ENCODE results near the gene TSR3. TPM values are rescaled to one million over a fixed set of nuclear protein-coding genes. Genes with fewer than 3 reads are reported as not detected.

TSR3 gene
- total and polyA plus RNA-seq, 2 experiments from 2014 or later = 119 to 173 TPM

DNA sequence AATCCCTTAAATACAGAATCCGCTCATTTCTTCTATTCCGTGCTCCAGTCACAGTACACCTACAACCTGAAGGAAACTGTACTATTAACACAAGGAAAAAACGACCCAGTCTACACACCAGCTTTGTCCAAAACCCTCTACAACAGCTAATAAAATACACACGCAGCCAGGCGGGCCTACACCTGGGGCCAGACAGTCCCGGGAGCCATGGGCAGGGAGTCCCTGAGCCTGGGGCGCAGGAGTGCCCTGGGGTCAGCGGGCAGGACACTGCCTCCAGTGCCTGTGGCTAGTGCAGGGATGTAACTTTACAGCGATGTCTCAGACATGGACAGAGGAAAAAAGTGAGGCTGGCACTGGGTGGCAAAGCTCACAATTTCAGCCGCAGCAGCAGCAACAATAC is 28.5 kb upstream of the TSR3 start:
- Histone ChIP-seq H3K9me3 (ENCODE audit: low read depth) (no peaks in the 10 kb centered on the region), H3K4me1 (ENCODE audit: low read depth) (no peaks in the 10 kb centered on the region), H3K36me3 (no peaks in the 10 kb centered on the region), H3K4me3 (peak overlapping the region; percentile 44), H3K27ac (no peak overlapping the region), H3K27me3 (peaks cover 3% of the 10 kb centered on the region)
- DNase-seq (ENCODE audit: low read depth in 1 of 2, low spot score in 1 of 2) = no peak
- TF ChIP-seq, protein P1, sequence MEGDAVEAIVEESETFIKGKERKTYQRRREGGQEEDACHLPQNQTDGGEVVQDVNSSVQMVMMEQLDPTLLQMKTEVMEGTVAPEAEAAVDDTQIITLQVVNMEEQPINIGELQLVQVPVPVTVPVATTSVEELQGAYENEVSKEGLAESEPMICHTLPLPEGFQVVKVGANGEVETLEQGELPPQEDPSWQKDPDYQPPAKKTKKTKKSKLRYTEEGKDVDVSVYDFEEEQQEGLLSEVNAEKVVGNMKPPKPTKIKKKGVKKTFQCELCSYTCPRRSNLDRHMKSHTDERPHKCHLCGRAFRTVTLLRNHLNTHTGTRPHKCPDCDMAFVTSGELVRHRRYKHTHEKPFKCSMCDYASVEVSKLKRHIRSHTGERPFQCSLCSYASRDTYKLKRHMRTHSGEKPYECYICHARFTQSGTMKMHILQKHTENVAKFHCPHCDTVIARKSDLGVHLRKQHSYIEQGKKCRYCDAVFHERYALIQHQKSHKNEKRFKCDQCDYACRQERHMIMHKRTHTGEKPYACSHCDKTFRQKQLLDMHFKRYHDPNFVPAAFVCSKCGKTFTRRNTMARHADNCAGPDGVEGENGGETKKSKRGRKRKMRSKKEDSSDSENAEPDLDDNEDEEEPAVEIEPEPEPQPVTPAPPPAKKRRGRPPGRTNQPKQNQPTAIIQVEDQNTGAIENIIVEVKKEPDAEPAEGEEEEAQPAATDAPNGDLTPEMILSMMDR (IDR thresholded peaks at IDR 0.05; ENCODE audit: low read depth, low read length) = no peak

DNA sequence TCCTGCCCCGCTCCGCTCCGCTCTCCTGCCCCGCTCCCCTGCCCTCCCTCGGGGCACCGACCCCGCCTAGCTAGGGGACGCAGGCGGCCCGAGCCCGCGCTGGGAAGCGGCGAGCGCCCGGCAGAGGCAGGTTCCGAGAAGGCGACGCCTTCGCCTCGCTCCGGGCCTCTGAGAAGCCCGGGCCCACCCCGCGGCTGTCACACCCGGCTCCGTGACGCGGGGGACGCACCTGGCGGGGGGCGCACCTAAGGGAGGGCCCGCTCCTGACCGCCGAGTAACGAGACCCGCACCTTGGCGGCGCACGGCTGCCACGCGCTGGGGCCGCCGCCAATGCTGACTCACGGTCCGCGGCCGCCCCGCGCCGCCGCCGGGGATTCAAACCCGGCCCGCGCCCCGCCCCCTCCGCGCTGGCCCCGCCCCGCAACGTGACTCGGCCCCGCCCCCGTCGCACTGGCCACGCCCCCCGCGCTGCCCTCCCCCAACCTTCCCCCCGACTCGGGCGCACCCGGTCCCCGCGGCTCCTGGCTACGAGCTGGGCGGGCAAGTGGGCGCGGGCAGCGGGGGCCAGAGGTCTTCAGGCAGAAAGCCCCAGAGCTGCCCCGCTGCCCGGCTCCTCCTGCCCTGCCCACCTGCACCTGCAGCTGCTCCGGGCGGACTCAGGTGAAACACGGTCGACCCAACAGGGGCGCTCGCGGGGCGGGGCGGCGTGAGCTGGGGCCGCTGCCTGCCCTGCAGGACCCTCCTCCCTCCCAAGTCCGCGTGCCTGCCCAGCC is 27.8 kb upstream of the TSR3 start:
- Histone ChIP-seq H3K4me3 (peak overlapping the region; percentile 44), H3K4me1 (ENCODE audit: low read depth) (no peaks in the 10 kb centered on the region), H3K9me3 (ENCODE audit: low read depth) (no peaks in the 10 kb centered on the region), H3K27me3 (peaks cover 3% of the 10 kb centered on the region), H3K36me3 (no peaks in the 10 kb centered on the region), H3K27ac (no peak overlapping the region)
- TF ChIP-seq, protein P1 (IDR thresholded peaks at IDR 0.05; ENCODE audit: low read depth, low read length) = no peak
- DNase-seq (ENCODE audit: low read depth in 1 of 2, low spot score in 1 of 2) = peak; percentile 65 to 84

DNA sequence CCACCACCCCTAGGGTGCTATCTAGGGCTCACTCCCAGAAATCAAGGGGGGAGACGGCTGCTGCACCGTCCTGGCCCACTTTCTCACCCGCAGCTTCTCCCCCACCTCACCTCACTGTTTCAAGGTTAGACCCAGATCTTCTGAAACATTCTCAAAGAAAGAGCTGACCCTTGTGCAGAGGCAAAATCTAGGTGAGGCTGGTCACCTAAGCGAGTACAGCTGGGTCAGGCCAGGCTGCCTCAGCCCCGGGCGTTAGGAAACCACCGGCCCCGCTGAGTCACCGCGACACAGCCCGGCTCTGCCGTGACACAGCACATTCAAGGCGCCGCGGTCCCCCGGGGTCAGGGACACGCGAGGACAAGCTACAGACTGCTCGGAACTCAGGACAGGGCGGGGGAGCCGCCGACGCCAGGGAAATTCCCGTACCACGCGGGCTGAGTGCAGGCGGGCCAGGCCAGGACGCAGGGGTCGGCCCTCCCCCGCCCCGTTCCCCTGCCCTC is 27.2 kb upstream of the TSR3 start:
- peak; percentile 47 to 71 for DNase-seq (ENCODE audit: low read depth in 1 of 2, low spot score in 1 of 2)
- Histone ChIP-seq H3K36me3 (no peaks in the 10 kb centered on the region), H3K27ac (no peak overlapping the region)

DNA sequence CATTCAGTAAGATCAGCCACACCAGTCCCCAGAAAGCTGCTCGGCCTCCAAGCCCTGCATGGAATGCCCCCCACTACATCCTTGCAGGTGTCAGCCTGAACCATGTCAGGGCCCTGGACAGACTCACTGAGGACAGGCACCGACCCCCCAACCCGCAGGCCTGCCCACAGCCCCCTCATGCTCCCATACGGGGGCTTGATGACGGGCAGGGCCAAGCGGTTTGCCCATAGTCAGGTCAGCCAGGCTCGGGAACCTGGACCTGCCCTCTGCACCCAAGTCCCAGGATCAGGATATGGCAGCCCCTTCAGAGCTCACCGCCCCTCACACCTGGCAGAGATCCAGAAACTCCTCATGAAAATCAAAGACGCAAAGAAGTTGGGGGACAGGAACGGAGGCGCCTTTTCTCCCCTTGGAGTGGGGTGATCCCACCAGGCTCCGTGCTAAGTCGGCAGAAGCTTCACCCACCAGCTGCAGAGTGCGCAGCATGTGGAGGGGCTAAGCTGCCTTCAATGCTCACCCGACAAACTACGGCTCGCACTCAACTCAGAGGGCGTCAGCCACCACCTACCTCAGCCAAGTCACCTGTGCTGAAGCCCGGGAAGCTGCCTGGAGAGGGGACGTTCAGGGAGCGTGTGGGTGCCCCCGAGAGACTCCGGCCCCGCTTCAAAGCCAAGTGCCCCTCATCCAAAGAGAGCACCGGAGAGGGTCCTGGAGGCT is 26.6 kb upstream of the TSR3 start:
- TF ChIP-seq, protein P1 (IDR thresholded peaks at IDR 0.05; ENCODE audit: low read depth, low read length) = no peak
- H3K27ac ChIP-seq = no peak overlapping the region
- H3K4me1 ChIP-seq (ENCODE audit: low read depth) = no peaks in the 10 kb centered on the region
- H3K9me3 ChIP-seq (ENCODE audit: low read depth) = no peaks in the 10 kb centered on the region
- H3K27me3 ChIP-seq = peaks cover 3% of the 10 kb centered on the region
- no peaks in the 10 kb centered on the region for H3K36me3 ChIP-seq
- H3K4me3 ChIP-seq = peak overlapping the region; percentile 44
- DNase-seq (ENCODE audit: low read depth in 1 of 2, low spot score in 1 of 2) = no peak

More for the DNA sequence above, 27.2 kb upstream of the TSR3 start:
- peaks cover 3% of the 10 kb centered on the region for H3K27me3 ChIP-seq
- H3K4me3 ChIP-seq = peak overlapping the region; percentile 44
- H3K9me3 ChIP-seq (ENCODE audit: low read depth) = no peaks in the 10 kb centered on the region
- TF ChIP-seq, protein P1 (IDR thresholded peaks at IDR 0.05; ENCODE audit: low read depth, low read length) = no peak
- no peaks in the 10 kb centered on the region for H3K4me1 ChIP-seq (ENCODE audit: low read depth)

DNA sequence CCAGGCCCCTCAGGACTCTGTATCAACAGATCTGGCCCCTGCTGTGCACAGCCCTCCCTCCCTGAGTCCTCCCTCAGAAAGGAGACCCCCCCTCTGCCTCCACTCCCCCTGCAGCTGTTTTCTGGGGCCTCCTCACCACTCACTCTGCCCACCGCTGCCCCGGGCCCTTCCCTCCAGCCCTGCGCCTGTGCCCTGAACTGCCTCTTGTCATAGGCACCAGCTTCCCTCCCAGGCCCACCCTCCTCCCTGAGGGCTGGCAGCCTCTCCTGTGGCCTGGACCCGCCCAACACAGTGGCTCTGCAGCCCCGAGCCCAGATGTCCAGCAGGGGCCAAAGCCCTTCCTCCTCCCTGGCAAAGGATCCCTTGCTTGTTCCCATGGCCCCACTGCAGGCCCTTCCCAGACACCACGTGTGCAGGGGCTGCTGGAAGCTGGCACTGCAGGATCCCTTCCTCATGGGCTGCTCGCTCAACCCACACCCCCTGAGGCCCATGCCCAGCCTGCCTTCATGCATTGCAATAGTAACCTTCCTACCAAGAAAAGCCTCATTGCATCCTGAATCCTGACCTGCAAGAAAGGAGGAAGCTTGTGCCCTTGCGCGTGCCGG is 25.8 kb upstream of the TSR3 start:
- H3K4me1 ChIP-seq (ENCODE audit: low read depth) = no peaks in the 10 kb centered on the region
- no peak for DNase-seq (ENCODE audit: low read depth in 1 of 2, low spot score in 1 of 2)
- TF ChIP-seq, protein P1 (IDR thresholded peaks at IDR 0.05; ENCODE audit: low read depth, low read length) = no peak
- H3K27me3 ChIP-seq = peaks cover 3% of the 10 kb centered on the region
- no peak overlapping the region for H3K27ac ChIP-seq
- H3K36me3 ChIP-seq = no peaks in the 10 kb centered on the region
- no peak overlapping the region for H3K4me3 ChIP-seq
- H3K9me3 ChIP-seq (ENCODE audit: low read depth) = no peaks in the 10 kb centered on the region
